ENCODE data around the gene FHIT. TPM values are rescaled to one million over a fixed set of nuclear protein-coding genes. Genes with fewer than 3 reads are reported as not detected.

The FHIT gene
- total RNA-seq, 1 donor from 2014 or later, result 20.2 TPM

- Mint-ChIP-seq H3K9me3 (ENCODE audit: unreplicated experiment) (no peaks in the 10 kb centered on the region), H3K4me3 (ENCODE audit: unreplicated experiment) (no peak overlapping the region), H3K27ac (ENCODE audit: unreplicated experiment) (no peak overlapping the region), H3K4me1 (ENCODE audit: unreplicated experiment) (no peaks in the 10 kb centered on the region), H3K36me3 (ENCODE audit: low read depth, unreplicated experiment) (no peaks in the 10 kb centered on the region), H3K27me3 (ENCODE audit: unreplicated experiment) (no peaks in the 10 kb centered on the region)
- no peak for TF ChIP-seq CTCF (IDR thresholded peaks at IDR 0.05; ENCODE audit: unreplicated experiment)
- no peak for DNase-seq (ENCODE audit: low spot score)
These were observed 547.1 kb downstream of the FHIT start for GRCh38 chr3:60703956-60704736.

GRCh38 chr3:60703008-60703407 lies 548.2 kb downstream of the FHIT start:
- no peak for TF ChIP-seq CTCF (IDR thresholded peaks at IDR 0.05; ENCODE audit: unreplicated experiment)
- DNase-seq (ENCODE audit: low spot score), result no peak
- Mint-ChIP-seq H3K27me3 (ENCODE audit: unreplicated experiment) (no peaks in the 10 kb centered on the region), H3K9me3 (ENCODE audit: unreplicated experiment) (no peaks in the 10 kb centered on the region), H3K36me3 (ENCODE audit: low read depth, unreplicated experiment) (no peaks in the 10 kb centered on the region), H3K27ac (ENCODE audit: unreplicated experiment) (no peak overlapping the region), H3K4me1 (ENCODE audit: unreplicated experiment) (no peaks in the 10 kb centered on the region), H3K4me3 (ENCODE audit: unreplicated experiment) (no peak overlapping the region)

GRCh38 chr3:60698117-60698516 lies 553.1 kb downstream of the FHIT start:
- no peak for DNase-seq (ENCODE audit: low spot score)
- no peaks in the 10 kb centered on the region for H3K9me3 Mint-ChIP-seq (ENCODE audit: unreplicated experiment)
- no peak overlapping the region for H3K4me3 Mint-ChIP-seq (ENCODE audit: unreplicated experiment)
- no peaks in the 10 kb centered on the region for H3K36me3 Mint-ChIP-seq (ENCODE audit: low read depth, unreplicated experiment)
- H3K4me1 Mint-ChIP-seq (ENCODE audit: unreplicated experiment), result peaks cover 9% of the 10 kb centered on the region
- H3K27ac Mint-ChIP-seq (ENCODE audit: unreplicated experiment), result no peak overlapping the region
- no peak for TF ChIP-seq CTCF (IDR thresholded peaks at IDR 0.05; ENCODE audit: unreplicated experiment)
- H3K27me3 Mint-ChIP-seq (ENCODE audit: unreplicated experiment), result no peaks in the 10 kb centered on the region

- H3K27me3 Mint-ChIP-seq (ENCODE audit: unreplicated experiment), result no peaks in the 10 kb centered on the region
- TF ChIP-seq CTCF (IDR thresholded peaks at IDR 0.05; ENCODE audit: unreplicated experiment), result no peak
- H3K4me3 Mint-ChIP-seq (ENCODE audit: unreplicated experiment), result no peak overlapping the region
- DNase-seq (ENCODE audit: low spot score), result no peak
- no peaks in the 10 kb centered on the region for H3K36me3 Mint-ChIP-seq (ENCODE audit: low read depth, unreplicated experiment)
- H3K4me1 Mint-ChIP-seq (ENCODE audit: unreplicated experiment), result peaks cover 9% of the 10 kb centered on the region
- H3K27ac Mint-ChIP-seq (ENCODE audit: unreplicated experiment), result no peak overlapping the region
- H3K9me3 Mint-ChIP-seq (ENCODE audit: unreplicated experiment), result no peaks in the 10 kb centered on the region
These were observed 554.1 kb downstream of the FHIT start for GRCh38 chr3:60697132-60697531.

- no peak overlapping the region for H3K27ac Mint-ChIP-seq (ENCODE audit: unreplicated experiment)
These were observed 554.7 kb downstream of the FHIT start for GRCh38 chr3:60696428-60697125.

More at GRCh38 chr3:60696428-60697125, 554.7 kb downstream of the FHIT start:
- Mint-ChIP-seq H3K36me3 (ENCODE audit: low read depth, unreplicated experiment) (no peaks in the 10 kb centered on the region), H3K27me3 (ENCODE audit: unreplicated experiment) (no peaks in the 10 kb centered on the region), H3K4me1 (ENCODE audit: unreplicated experiment) (peaks cover 9% of the 10 kb centered on the region), H3K9me3 (ENCODE audit: unreplicated experiment) (no peaks in the 10 kb centered on the region), H3K4me3 (ENCODE audit: unreplicated experiment) (no peak overlapping the region)
- DNase-seq (ENCODE audit: low spot score), result no peak
- TF ChIP-seq CTCF (IDR thresholded peaks at IDR 0.05; ENCODE audit: unreplicated experiment), result no peak
